HG02763 (cell line): ENCODE measurements around the gene SPATA20.

Source experiments
- ATAC-seq: cut with Tn5 transposase; IDR thresholded peaks from one replicate; pipeline ENCODE4 v1.9.1; 2021; ENCODE audit warnings: mild to moderate bottlenecking, moderate library complexity; ENCODE audit not compliant: unreplicated experiment

Gene SPATA20

GRCh38 chr17:50594128-50594823 lies 47.3 kb downstream of the SPATA20 start:
- no peak for ATAC-seq

GRCh38 chr17:50594892-50595291 lies 47.9 kb downstream of the SPATA20 start:
- no peak for ATAC-seq

- no peak for ATAC-seq
These were observed 49.4 kb downstream of the SPATA20 start for GRCh38 chr17:50596191-50597037.

GRCh38 chr17:50598487-50598886 lies 51.5 kb downstream of the SPATA20 start:
- ATAC-seq, result no peak

- ATAC-seq, result no peak
These were observed 52.6 kb downstream of the SPATA20 start for GRCh38 chr17:50599606-50600005.

GRCh38 chr17:50601823-50602375 lies 54.9 kb downstream of the SPATA20 start:
- ATAC-seq, result no peak

- ATAC-seq, result no peak
These were observed 55.9 kb downstream of the SPATA20 start for GRCh38 chr17:50602836-50603235.

- ATAC-seq, result no peak
These were observed 56.4 kb downstream of the SPATA20 start for GRCh38 chr17:50603340-50603739.

GRCh38 chr17:50604513-50604912 lies 57.5 kb downstream of the SPATA20 start:
- ATAC-seq, result no peak

GRCh38 chr17:50605429-50605828 lies 58.5 kb downstream of the SPATA20 start:
- no peak for ATAC-seq
